Osteoblast (primary cell): ENCODE results near the gene DCAF15. TPM values are rescaled to one million over a fixed set of nuclear protein-coding genes. Genes with fewer than 3 reads are reported as not detected.

Source experiments
- DNase-seq: peaks from one replicate; pipeline ENCODE4 v3.0.0; 2011; ENCODE audit warnings: low spot score, mixed read lengths; ENCODE audit not compliant: insufficient read length; ENCODE audit errors: missing footprints
- H2AFZ ChIP-seq: 2 replicates; pipeline ENCODE4 v1.6.0; 2011; ENCODE audit warnings: mild to moderate bottlenecking, low read length
- H3K27ac ChIP-seq: 2 replicates; pipeline ENCODE4 v1.5.1; 2011; ENCODE audit warnings: mild to moderate bottlenecking, low read depth, low read length, moderate library complexity
- H3K27me3 ChIP-seq: 2 replicates; pipeline ENCODE4 v1.6.0; 2012; ENCODE audit warnings: mild to moderate bottlenecking, control low read depth, inconsistent platforms, low read length, moderate library complexity; ENCODE audit not compliant: insufficient read depth
- H3K36me3 ChIP-seq: 2 replicates; pipeline ENCODE4 v1.5.1; 2011; ENCODE audit warnings: mild to moderate bottlenecking, low read length, control low read depth, moderate library complexity; ENCODE audit not compliant: insufficient read depth
- H3K4me1 ChIP-seq: 2 replicates; pipeline ENCODE4 v1.5.1; 2011; ENCODE audit warnings: mild to moderate bottlenecking, low read length, control low read depth, moderate library complexity; ENCODE audit not compliant: insufficient read depth
- H3K4me2 ChIP-seq: 2 replicates; pipeline ENCODE4 v1.6.0; 2011; ENCODE audit warnings: mild to moderate bottlenecking, low read length; ENCODE audit not compliant: insufficient read depth
- H3K4me3 ChIP-seq: fragments of 200-600 bp; sonication (generic); 3 replicates; pipeline ENCODE4 v1.5.1; 2012; ENCODE audit warnings: mild to moderate bottlenecking, low read length, inconsistent platforms; ENCODE audit not compliant: insufficient read depth
- H3K79me2 ChIP-seq: 2 replicates; pipeline ENCODE4 v1.6.0; 2012; ENCODE audit warnings: mild to moderate bottlenecking, low read length, control low read depth, inconsistent platforms; ENCODE audit not compliant: insufficient read depth
- H3K9me3 ChIP-seq: 2 replicates; pipeline ENCODE4 v1.5.1; 2011; ENCODE audit warnings: low read depth, low read length, control low read depth
- H4K20me1 ChIP-seq: 2 replicates; pipeline ENCODE4 v1.6.0; 2012; ENCODE audit warnings: mild to moderate bottlenecking, low read length, control low read depth; ENCODE audit not compliant: insufficient read depth
- total RNA-seq: library from RNA; depleted of rRNA; stranded (reverse); fragments of >200 nt; gene quantifications from 2 replicates; pipeline ENCODE4 v1.2.3, GENCODE V29; 2012
- TF ChIP-seq, protein P1 (sequence below): IDR thresholded peaks from 2 replicates; pipeline ENCODE4 v1.5.1; 2011; ENCODE audit warnings: mild to moderate bottlenecking, low read depth, low read length, moderate library complexity; ENCODE audit errors: extremely low read depth

Gene DCAF15
- total RNA-seq, 1 donor = 11.9 TPM

GRCh38 chr19:13951799-13952153, 533 bp upstream of the DCAF15 start:
- Histone ChIP-seq H3K27ac (no peak overlapping the region), H2AFZ (peak overlapping the region; percentile 96), H3K36me3 (peaks cover 17% of the 10 kb centered on the region), H3K9me3 (no peaks in the 10 kb centered on the region), H3K4me1 (no peaks in the 10 kb centered on the region), H3K79me2 (peaks cover 20% of the 10 kb centered on the region), H4K20me1 (peaks cover 12% of the 10 kb centered on the region), H3K4me2 (peak overlapping the region; percentile 90), H3K27me3 (no peaks in the 10 kb centered on the region), H3K4me3 (peak overlapping the region; percentile 88)
- no peak for DNase-seq
- TF ChIP-seq, protein P1, sequence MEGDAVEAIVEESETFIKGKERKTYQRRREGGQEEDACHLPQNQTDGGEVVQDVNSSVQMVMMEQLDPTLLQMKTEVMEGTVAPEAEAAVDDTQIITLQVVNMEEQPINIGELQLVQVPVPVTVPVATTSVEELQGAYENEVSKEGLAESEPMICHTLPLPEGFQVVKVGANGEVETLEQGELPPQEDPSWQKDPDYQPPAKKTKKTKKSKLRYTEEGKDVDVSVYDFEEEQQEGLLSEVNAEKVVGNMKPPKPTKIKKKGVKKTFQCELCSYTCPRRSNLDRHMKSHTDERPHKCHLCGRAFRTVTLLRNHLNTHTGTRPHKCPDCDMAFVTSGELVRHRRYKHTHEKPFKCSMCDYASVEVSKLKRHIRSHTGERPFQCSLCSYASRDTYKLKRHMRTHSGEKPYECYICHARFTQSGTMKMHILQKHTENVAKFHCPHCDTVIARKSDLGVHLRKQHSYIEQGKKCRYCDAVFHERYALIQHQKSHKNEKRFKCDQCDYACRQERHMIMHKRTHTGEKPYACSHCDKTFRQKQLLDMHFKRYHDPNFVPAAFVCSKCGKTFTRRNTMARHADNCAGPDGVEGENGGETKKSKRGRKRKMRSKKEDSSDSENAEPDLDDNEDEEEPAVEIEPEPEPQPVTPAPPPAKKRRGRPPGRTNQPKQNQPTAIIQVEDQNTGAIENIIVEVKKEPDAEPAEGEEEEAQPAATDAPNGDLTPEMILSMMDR = no peak

GRCh38 chr19:13952931-13953531, 722 bp downstream of the DCAF15 start:
- TF ChIP-seq, protein P1 = peak; percentile 32
- peak overlapping the region; percentile 16 for H2AFZ ChIP-seq
- DNase-seq = peak; percentile 99
- H3K4me3 ChIP-seq = peak overlapping the region; percentile 88
- peak overlapping the region; percentile 91 for H3K4me2 ChIP-seq
- H3K27me3 ChIP-seq = no peaks in the 10 kb centered on the region
- peaks cover 12% of the 10 kb centered on the region for H4K20me1 ChIP-seq
- H3K79me2 ChIP-seq = peaks cover 20% of the 10 kb centered on the region
- no peaks in the 10 kb centered on the region for H3K4me1 ChIP-seq
- H3K9me3 ChIP-seq = no peaks in the 10 kb centered on the region
- H3K36me3 ChIP-seq = peaks cover 24% of the 10 kb centered on the region
- peak overlapping the region; percentile 37 for H3K27ac ChIP-seq

GRCh38 chr19:13954185-13954584, 1.9 kb downstream of the DCAF15 start:
- no peaks in the 10 kb centered on the region for H3K4me1 ChIP-seq
- H3K9me3 ChIP-seq = no peaks in the 10 kb centered on the region
- no peak overlapping the region for H2AFZ ChIP-seq
- DNase-seq = peak; percentile 66
- H3K4me3 ChIP-seq = no peak overlapping the region
- peaks cover 20% of the 10 kb centered on the region for H3K79me2 ChIP-seq
- peaks cover 16% of the 10 kb centered on the region for H4K20me1 ChIP-seq
- peaks cover 27% of the 10 kb centered on the region for H3K36me3 ChIP-seq
- no peak overlapping the region for H3K4me2 ChIP-seq
- no peak overlapping the region for H3K27ac ChIP-seq
- TF ChIP-seq, protein P1 = no peak
- H3K27me3 ChIP-seq = no peaks in the 10 kb centered on the region

DNA sequence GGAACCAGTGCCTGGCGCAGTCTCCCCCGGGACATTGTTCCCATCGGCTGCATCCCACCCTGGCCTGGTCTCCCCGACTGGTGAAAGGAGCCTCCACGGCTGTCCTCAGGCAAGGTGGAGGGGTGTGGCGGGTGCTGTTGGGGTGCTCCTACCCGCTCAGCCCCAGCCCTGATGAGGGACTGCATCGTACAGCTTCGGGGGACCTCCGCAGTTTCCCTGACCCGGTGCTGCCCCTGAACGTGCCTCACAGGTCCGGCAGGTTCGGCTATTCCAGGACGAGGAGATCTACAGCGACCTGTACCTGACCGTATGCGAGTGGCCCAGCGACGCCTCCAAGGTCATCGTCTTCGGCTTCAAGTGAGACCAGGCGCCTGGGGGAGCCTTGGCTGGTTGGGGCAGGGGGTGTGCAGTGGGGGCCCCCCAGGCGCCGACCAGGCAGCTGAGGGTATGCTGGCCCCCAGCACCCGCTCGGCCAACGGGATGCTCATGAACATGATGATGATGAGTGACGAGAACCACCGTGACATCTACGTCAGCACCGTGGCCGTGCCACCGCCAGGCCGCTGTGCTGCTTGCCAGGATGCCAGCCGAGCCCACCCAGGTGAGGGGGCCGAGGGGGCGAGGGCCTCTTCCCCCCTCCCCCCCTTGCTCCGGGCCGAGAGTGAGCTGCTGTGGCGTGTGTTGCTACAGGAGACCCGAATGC, 3.5 kb downstream of the DCAF15 start:
- H3K4me1 ChIP-seq = no peaks in the 10 kb centered on the region
- no peak overlapping the region for H3K4me2 ChIP-seq
- no peak overlapping the region for H3K4me3 ChIP-seq
- peaks cover 34% of the 10 kb centered on the region for H3K36me3 ChIP-seq
- no peaks in the 10 kb centered on the region for H3K9me3 ChIP-seq
- peak; percentile 53 for DNase-seq
- TF ChIP-seq, protein P1 = no peak
- no peaks in the 10 kb centered on the region for H3K27me3 ChIP-seq
- peaks cover 20% of the 10 kb centered on the region for H3K79me2 ChIP-seq
- no peak overlapping the region for H3K27ac ChIP-seq
- H2AFZ ChIP-seq = no peak overlapping the region
- peaks cover 16% of the 10 kb centered on the region for H4K20me1 ChIP-seq
